Mammary epithelial cell (primary cell): ENCODE results near the gene CYP4X1.
"Not testable (repeated sequence)": the region's sequence is repeated elsewhere in the genome, so short reads cannot be mapped to it uniquely, and the experiment has no call there.

ENCODE experiments used
- EZH2 ChIP-seq: IDR thresholded peaks from 2 replicates; pipeline ENCODE4 v1.6.1; 2012; ENCODE audit warnings: low read length, inconsistent platforms, borderline replicate concordance
- TF ChIP-seq, protein P1 (sequence below), 2 donors: IDR thresholded peaks in 1 of 2; conservative IDR thresholded peaks in 1 of 2; 2 replicates each; pipeline ENCODE4 v1.5.1; 2011 to 2012; ENCODE audit warnings: inconsistent platforms in 2 of 2, low read length in 2 of 2, mild to moderate bottlenecking in 2 of 2, control low read depth in 1 of 2, low read depth in 1 of 2; ENCODE audit not compliant: insufficient read depth in 1 of 2; ENCODE audit errors: extremely low read depth in 1 of 2

DNA sequence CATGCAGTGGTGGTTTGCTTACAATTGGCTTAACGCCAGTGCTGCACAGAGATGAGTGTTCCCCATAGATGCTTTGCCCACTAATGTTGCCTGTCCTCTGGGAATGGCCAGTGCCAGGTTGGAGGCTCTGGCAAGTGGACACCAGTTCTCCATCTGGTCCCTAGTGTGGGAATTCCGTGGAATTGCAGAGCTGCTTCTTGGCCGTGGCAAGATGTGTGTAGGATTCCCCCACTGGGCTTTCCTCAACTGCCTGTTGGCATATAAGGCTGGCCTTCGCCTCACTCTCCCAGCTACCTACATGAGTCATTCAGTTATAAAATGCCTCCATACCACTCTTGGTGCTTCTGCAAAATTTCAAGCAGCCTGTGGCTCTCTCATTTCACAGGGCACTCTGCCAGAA lies 45.6 kb downstream of the CYP4X1 start:
- TF ChIP-seq, protein P1, sequence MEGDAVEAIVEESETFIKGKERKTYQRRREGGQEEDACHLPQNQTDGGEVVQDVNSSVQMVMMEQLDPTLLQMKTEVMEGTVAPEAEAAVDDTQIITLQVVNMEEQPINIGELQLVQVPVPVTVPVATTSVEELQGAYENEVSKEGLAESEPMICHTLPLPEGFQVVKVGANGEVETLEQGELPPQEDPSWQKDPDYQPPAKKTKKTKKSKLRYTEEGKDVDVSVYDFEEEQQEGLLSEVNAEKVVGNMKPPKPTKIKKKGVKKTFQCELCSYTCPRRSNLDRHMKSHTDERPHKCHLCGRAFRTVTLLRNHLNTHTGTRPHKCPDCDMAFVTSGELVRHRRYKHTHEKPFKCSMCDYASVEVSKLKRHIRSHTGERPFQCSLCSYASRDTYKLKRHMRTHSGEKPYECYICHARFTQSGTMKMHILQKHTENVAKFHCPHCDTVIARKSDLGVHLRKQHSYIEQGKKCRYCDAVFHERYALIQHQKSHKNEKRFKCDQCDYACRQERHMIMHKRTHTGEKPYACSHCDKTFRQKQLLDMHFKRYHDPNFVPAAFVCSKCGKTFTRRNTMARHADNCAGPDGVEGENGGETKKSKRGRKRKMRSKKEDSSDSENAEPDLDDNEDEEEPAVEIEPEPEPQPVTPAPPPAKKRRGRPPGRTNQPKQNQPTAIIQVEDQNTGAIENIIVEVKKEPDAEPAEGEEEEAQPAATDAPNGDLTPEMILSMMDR (conservative IDR thresholded peaks at IDR 0.05 in 1 of 2, IDR thresholded peaks at IDR 0.05 in 1 of 2; ENCODE audit: extremely low read depth in 1 of 2, insufficient read depth in 1 of 2, low read depth in 1 of 2, low read length in 2 of 2) = not testable (repeated sequence)
- TF ChIP-seq EZH2 = not testable (repeated sequence)
